ENCODE results near the gene ADAMTSL3.
"Not testable (repeated sequence)": the region's sequence is repeated elsewhere in the genome, so short reads cannot be mapped to it uniquely, and the experiment has no call there.

Gene ADAMTSL3

DNA sequence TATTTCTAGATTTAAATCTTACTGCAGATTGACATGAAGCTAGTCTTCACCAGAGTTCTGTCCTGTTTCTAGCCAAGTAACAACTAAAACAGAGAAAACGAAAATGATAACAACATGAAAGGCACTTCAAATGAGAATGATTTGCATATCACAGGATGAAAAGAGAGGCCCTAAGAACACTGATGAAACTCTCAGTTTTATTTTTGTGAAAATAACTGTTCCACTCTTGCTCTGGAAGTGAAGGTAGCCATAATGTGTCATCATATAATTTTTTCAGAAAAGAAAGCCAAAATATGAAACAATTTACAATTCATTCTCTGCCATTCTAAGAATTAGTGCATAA, 274.4 kb downstream of the ADAMTSL3 start:
- no peak for FAIRE-seq

DNA sequence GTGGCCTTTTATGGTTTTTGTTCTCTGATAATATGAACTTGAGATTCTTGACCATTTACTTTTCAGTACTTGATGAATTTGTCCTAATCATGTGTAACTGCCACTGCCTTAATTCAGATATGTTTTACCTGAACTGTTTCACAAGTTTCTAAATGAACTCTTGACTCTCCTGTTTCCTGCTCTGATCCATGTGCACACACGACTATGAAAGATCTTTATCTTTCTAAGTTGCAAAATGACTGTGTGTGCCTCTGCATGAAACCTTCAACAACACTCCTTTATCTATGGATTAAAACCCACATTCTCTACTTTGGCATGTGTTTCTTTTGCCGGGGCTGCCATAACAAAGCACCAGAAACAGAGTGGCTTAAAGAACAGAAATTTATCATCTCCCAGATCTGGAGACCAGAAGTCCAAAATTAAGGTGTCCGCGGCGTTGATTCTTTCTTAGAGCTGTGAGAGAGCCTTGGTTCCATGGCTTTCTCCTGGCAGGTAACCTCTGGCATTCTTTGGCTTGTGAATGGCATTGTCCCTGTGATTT, 275.0 kb downstream of the ADAMTSL3 start:
- FAIRE-seq = no peak

DNA sequence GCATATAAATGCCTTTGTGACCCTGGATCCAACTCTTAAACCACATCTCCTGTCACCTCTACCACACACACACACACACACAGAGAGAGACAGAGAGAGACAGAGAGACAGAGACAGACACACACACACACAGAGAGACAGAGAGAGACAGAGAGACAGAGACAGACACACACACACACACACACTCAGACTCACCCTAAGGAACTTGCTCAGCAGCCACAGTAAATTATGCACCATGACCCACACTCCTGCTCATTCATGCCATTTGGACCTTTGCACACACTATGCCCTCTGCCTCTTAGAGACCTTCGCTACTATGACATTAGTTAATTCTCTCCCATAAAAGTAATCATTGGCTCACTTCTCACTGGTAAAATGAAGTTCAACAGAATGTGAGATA, 275.7 kb downstream of the ADAMTSL3 start:
- no peak for FAIRE-seq

DNA sequence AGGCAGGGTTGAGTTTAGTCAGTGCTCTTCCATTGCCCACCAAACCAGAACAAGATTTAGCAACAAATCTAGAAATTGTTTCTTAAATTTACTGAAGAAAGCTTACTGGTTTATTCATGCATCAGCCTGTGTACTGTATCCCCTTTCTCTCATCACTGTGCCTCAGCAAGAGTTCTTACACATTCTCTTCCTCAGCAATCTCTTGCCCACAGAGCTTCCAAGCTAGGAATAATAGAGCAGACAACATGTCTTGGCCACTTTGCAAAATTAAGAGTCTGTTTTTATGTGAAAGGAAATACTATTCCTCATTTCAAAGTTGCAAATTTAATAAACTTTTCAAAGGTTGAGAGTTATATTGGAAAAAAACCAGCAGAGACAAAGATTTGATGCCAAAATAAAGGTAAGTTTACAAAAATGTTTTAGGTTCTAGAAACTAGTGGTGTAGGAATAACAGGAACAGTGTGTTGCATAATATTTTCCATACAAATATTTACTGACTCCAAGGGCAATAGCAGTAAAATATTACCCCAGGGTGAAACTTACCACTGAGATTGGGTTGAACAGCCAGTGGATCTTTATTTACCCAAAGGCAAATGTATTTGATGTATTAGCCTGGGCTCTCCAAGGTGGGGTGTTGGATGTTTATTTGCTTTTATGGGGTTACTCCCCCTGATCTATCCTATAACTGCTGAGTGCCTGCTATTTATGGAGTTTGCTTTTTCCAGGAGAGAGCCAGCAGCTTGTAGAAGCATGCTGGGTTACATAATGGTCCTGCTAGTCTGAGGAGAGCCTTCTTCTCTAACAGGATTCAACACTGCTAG, 276.7 kb downstream of the ADAMTSL3 start:
- peak; percentile 95 for FAIRE-seq

DNA sequence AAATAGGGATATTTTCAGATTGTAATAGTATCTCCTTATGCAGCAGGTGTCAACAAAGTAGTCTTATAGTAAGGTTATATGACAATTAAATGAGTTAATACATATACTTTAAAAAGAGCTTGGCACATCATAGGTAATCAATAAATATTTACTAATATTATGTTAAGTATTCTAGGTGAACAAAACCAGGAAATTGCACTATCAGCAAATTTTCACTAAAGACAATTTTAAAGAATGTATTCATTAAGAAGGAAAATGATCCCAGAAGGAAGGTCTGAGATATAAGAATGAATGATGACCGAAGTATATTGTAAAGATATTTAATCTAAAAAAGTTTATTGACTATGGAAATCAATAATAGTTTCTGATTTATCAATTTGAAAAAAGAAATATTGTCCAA, 281.9 kb downstream of the ADAMTSL3 start:
- peak; percentile 85 for FAIRE-seq

DNA sequence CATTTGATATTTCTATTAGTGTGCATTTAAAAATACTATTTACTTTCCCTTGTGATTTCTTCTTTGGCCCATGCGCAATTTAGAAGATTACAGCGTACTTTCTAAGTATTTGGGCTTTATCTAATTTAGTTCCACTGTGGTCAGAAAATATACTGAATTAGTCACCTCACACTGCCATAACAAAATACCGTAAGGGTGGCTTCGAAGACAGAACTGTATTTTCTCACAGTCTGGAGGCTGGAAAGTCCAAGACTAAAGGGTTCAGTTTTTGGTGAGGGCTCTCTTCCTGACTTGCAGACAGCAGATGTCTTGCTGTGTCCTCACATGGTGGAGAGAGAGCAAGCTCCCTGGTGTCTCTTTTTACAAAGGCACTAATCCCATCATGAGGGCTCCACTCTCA, 286.2 kb downstream of the ADAMTSL3 start:
- FAIRE-seq = no peak

DNA sequence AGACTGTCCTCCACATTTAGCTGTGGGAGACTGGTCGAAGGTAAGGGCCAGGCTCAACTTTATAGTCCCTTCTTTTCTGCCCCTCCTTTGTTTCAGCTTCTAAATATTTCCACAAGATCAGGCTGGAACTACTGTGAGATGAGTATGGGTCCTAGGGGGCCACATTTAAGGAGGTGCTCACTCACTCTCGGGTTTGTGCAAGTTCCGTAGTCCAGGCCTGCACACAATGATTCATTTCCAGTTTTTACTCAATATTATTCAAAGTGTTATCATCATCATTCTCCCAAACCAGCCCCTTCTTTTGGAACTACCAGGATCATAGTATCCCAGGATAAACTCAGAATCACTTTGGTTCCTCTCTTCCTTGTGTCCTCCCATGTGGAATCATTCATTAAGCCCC, 289.1 kb downstream of the ADAMTSL3 start:
- no peak for FAIRE-seq

DNA sequence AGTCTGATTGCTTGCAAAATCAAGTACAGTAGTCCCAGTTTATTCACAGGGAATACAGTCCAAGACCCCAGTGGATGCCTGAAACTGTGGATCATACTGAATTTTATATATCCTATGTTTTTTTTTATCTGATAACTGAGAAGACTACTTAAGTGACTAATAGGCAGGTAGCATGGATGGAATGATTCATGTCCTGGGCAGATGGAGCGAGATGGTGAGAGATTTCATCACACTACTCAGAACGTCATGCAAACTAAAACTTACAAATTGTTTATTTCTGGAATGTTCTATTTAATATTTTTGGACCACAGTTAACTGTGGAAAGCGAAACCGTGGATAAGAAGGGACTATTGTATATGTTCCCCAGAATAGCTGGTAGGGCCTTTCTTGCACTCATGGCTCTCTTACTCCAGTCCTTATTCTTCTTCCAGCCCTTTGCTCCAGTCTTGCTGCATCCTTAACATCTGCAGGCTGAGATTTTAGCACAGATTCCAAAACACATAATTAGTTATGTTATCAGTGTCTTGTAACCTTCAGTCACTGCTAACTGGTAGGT, 290.0 kb downstream of the ADAMTSL3 start:
- FAIRE-seq = no peak

DNA sequence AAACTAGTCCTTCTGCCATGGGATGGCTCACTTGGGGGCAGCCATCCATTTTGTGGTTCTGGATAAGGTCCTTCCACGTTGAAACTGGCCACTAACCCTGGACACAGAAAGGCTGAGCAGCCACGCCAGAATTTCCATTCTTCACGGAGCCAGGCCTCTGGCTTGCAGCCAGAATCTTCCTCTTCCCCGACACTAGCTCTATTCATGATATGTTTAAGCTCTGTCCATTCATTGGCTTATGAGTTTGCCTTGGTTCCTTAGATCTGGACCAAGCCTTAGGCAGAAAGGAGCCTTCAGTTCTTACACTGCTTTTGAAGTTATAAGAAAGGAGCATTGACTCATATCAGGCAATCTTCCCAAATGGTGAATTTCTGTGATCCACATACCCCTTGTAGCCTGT, 293.2 kb downstream of the ADAMTSL3 start:
- FAIRE-seq = no peak

DNA sequence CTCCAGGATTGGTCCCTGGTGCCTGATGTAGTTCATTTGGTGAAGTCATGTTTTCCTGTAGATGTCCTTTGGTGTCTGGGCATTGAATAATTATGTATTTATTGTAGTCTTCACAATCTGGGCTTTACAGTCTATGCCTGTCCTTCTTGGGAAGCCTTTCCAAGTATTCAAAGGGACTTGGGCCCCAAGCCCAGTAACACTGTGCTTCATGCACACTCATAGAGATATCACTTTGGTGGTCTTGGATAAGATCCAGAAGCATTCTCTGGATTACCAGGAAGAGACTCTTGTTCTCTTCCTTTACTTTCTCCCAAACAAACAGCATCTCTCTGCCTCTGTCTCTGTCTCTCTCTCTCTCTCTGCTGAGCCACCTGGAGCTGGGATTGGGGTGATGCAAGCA, 300.6 kb downstream of the ADAMTSL3 start:
- no peak for FAIRE-seq

DNA sequence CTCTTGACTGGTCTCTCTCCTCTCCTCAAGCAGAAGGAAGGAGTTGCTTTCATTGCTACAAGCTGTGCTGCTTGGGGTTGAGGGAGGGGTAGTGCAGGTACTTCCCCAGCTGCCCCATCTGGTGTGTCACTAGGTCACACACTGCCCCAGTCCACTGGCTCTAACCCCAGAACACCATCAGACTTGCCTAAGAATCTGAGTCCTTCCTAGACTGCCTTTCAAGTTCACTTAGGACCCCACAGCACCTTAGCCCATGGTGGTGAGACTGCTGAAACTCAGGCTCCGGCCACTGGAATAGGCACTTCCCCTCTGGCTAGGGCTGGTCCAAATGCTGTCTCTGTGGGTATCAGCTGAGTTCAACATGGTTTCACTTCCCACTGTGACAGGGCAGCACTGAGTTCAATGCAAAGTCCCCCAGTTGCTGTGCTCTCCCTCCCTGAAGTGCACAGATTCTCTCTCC, 301.9 kb downstream of the ADAMTSL3 start:
- FAIRE-seq = no peak

DNA sequence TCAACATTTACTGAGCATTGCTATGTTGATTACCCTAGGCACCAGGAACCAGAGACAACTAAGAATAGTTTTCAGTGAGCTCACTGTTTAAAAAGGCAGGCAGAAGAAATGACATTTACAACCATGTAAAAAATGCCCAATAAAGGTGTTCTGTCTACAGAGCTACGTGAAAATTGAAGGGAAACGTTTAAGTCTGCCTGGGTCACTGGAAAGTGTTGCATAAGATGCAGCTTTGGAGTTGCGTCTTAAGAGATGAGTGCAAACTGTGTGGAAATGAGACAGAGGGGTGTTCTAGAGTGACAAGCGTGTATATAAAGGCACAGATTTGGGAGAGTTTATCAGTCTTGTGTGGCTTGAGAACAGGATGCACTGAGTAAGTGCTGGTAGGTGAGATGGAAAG, 303.0 kb downstream of the ADAMTSL3 start:
- no peak for FAIRE-seq

DNA sequence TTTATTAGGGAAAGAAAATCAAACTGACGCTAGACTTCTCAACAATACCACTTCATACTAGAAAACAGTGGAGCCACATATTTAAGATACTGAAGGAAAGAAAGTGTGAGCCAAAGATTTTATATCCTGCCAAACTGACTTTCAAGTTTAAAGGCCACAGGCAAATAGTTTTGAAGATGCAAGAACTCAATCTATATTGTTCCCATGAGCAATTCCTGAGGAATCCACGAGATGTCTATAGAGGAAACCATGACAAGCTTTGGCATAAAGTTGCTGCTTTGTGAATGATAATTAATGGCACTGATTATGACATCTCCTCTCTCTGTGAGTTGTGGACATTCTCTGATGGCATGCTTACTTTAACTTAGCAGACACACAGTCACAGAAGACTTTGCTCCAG, 305.6 kb downstream of the ADAMTSL3 start:
- FAIRE-seq = no peak

DNA sequence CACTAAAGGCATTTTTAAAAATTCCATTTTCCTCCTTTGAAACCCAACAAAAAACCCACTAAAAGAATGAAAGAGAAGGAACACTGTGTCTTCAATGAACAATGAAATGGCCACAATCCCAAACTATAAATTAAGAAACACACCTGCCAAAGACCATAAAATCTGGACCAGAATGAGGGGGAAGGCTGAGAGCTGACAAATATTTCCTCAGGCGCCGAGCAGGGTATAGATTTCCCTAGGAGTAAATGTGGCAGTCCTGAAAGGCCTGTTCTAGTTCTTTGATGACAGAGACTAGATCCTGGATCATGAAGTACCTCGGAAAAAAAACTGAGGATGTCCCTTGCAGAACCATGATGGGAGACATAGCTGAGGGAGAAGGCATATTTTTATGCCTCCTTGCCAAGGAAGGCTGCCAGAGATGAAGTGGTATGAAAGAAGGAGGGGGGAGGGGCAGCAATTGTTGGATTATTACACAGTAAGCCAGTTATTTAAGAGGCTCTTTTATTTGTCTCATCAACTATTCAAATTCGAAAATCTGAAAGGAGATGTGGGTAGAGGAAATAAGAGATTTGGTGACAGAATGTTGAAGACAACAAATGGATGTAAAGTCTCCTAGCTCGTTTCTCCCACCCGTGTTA, 306.4 kb downstream of the ADAMTSL3 start:
- FAIRE-seq = no peak

DNA sequence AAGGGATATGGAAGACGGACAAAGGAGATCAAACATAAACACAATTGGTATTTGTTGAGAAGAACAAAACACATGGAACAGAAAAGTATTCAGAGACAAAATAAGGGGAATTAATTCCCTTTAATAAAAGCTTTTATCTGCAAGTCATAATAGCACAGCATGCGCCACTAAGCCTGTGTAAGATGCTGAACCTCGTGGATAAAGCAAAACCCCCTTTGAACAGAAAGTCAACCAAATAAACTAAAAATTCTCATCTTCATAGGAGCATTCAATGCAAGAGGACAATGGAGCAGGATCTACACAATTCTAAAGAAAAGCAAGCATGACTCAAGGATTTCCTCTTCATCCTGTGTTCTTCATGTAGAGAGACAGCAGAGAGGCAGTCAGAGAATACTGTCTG, 307.4 kb downstream of the ADAMTSL3 start:
- FAIRE-seq = no peak

DNA sequence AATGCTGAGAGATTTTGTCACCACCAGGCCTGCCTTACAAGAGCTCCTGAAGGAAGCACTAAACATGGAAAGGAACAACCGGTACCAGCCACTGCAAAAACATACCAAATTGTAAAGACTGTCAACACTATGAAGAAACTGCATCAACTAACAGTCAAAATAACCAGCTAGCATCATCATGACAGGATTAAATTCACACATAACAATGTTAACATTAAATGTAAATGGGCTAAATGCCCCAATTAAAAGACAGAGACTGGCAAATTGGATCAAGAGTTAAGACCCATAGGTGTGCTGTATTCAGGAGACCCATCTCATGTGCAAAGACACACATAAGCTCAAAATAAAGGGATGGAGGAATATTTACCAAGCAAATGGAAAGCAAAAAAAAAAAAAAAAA, 311.0 kb downstream of the ADAMTSL3 start:
- FAIRE-seq = not testable (repeated sequence)

DNA sequence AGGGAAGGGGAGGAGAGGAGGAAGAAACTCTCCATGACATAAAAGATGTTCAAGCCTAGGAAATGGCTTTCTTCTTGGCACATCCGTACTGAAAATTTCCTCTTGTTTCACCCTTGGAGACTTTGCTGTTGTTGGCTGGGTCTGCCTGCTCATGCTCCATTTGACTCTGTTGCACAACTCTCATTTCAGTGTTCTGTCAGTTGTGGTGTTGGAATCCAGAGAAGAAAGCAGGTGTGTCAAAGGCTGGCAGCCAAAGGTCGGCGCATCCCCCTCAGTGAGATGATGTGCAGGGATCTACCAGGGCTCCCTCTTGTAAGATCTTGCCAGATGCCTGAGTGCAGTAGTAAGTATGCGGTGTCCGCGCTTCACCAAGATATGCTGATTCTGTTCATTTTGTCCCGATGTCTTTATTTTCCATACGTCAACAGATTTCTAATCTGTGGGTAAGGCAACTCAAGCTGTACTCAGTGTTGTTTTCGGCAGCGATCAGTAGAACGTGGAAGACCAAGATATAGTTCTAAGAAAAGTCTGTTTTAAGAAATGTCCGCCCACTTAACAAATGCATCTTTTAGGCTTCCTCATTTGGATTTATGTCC, 316.5 kb downstream of the ADAMTSL3 start:
- no peak for FAIRE-seq

DNA sequence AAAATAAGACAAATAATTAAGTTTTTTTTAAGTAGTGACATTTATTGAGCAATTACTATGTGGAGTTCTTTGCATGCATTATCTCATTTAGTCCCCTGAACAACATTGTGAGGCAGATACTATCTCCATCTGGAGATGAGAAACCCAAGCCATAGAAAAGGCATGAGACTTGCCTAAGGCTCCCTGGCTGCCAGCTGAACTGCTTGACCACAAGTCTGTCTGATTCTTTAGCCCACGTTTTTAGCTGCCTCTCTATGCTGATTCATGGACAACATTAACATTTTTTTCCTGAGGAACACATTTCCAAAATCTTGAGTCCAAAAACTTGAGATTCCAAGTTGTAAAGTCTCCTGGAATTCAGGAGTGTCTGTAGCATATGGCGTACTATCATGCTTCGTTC, 318.1 kb downstream of the ADAMTSL3 start:
- FAIRE-seq = no peak

DNA sequence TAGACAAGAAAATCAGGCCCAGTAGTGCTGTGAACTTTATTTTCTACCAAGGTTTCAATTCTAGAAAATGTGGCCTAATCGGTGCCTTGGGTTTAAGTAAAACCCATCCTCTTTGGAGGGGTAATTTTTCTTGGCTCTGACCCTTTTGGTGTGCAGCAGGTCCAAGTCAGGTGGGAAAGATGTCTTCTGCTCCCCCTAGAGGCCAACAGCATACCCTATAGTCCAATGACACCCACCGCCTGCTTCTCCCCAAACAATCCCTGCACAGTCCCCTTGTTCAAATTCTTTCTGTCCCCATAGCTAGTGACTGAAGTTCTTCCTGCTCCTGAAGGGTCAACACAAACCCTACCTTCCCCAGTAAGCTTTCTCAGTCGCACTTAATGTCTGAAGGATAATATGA, 319.9 kb downstream of the ADAMTSL3 start:
- FAIRE-seq = no peak

DNA sequence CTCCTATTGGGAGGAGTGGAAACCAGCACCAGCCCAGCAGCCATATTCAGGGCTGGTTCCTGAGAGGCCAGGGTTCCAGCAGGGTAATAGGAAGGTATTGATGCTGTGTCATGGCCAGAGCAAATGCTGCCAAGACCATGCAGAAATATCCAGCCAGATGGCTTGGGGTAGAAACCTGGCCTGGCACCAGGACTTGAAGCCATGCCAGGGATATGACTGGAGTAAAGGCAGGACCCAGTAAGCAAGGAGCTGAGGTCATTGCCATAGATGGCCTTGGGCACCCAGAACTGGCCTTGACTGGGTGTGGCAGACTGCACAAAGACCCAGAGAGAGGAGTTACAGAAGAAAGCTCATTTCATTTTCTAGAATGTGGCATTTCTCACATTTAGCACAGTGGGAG, 324.1 kb downstream of the ADAMTSL3 start:
- no peak for FAIRE-seq

DNA sequence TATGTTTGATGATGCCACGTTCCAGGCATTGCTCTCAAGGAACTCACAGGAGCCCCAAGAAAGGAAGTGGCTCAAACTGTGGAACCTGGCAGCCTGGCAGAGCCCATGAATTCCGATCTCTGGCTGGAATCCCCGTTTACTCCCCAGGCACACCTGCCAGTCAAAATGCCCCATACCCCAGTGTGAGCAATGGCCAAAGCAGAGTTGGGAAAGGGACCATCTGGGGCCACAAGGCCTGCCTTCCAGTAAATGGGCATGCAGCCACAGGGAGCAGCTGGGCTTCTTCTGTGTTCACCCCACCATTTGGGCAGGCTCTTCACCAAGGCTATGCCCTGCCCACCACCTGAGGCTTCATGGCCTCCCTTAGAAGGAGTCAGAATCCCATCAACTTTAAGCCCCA, 324.7 kb downstream of the ADAMTSL3 start:
- no peak for FAIRE-seq

DNA sequence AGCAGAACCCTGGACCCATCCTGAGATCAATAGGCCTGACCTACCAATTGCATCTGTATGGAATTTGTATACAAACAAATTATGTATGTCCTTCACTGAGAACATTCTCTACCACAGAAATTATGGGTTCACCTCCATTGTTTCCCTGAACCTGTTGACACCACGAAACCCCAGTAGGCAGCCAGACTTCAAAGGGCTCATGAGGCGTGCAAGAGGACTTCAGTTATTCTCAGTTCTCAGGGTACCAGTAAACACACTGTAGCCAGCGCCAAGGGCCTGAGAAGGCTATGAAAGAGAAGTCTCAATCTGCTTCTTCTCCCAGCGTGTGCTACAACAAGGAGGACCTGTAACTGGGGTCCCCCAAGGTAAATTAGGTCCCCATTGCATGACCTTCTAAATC, 326.7 kb downstream of the ADAMTSL3 start:
- FAIRE-seq = no peak

DNA sequence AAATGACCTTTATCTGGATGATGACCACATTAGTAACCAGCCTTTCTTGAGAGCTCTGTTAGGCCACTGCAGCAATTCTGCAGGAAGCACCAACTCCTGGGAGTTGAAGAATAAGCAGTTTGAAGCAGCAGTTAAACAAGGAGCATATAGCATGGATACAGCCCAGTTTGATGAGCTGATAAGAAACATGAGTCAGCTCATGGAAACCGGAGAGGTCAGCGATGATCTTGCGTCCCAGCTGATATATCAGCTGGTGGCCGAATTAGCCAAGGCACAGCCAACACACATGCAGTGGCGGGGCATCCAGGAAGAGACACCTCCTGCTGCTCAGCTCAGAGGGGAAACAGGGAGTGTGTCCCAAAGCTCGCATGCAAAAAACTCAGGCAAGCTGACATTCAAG, 328.8 kb downstream of the ADAMTSL3 start:
- FAIRE-seq = no peak
